Measurements from ENCODE around the gene LIMS2. TPM values are rescaled to one million over a fixed set of nuclear protein-coding genes. Genes with fewer than 3 reads are reported as not detected.

LIMS2 gene
- total and polyA plus RNA-seq, 2 donors (not counting 3 experiments of a cell fraction or from before 2014, with no cell fraction given): 48.3 to 55.6 TPM

GRCh38 chr2:127653421-127654083, 21.8 kb downstream of the LIMS2 start:
- H3K27ac ChIP-seq (ENCODE audit: insufficient read depth, low read depth, low read length): no peak overlapping the region
- dilution Hi-C loops (cut with MboI; ENCODE audit: extremely low pct_ligation_motif_present, low sequenced_read_pairs): no loop called here

More at GRCh38 chr2:127653421-127654083, 21.8 kb downstream of the LIMS2 start:
- no peak for TF ChIP-seq EZH2 (IDR thresholded peaks at IDR 0.05; ENCODE audit: borderline replicate concordance, low read depth, low read length, severe bottlenecking)
- no peak for TF ChIP-seq FOS (IDR thresholded peaks at IDR 0.05; ENCODE audit: borderline replicate concordance, insufficient read depth, low read length)
- TF ChIP-seq JUN (IDR thresholded peaks at IDR 0.05; ENCODE audit: borderline replicate concordance, insufficient read depth, insufficient read length, low read depth): no peak
- no peak for TF ChIP-seq POLR2A (IDR thresholded peaks at IDR 0.05; ENCODE audit: low read depth, low read length)
- no peak for TF ChIP-seq MAX (IDR thresholded peaks at IDR 0.05; ENCODE audit: insufficient read depth, insufficient read length)
- no peak for TF ChIP-seq CTCF (IDR thresholded peaks at IDR 0.05; ENCODE audit: extremely low read depth in 1 of 2, insufficient read depth in 1 of 2, low read depth in 1 of 2, low read length in 2 of 2)
- no peak for TF ChIP-seq POLR2AphosphoS5 (IDR thresholded peaks at IDR 0.05; ENCODE audit: insufficient read depth, low read depth, low read length)
- no peak for TF ChIP-seq MYC (IDR thresholded peaks at IDR 0.05; ENCODE audit: low read depth, low read length)
- TF ChIP-seq GATA2 (IDR thresholded peaks at IDR 0.05; ENCODE audit: insufficient read depth, insufficient read length, low read depth, low read length): no peak
- Histone ChIP-seq H3K9me1 (replicated peaks; ENCODE audit: control insufficient read depth, extremely low read depth, insufficient read depth, low read length) (no peaks in the 10 kb centered on the region), H3K9me3 (replicated peaks; ENCODE audit: control insufficient read depth, insufficient read depth, low read length) (no peaks in the 10 kb centered on the region), H3K4me1 (ENCODE audit: control insufficient read depth, extremely low read depth, insufficient read depth, low read length) (peaks cover 4% of the 10 kb centered on the region), H2AFZ (ENCODE audit: low read depth, low read length) (no peak overlapping the region), H4K20me1 (replicated peaks; ENCODE audit: control insufficient read depth, extremely low read depth, insufficient read depth, low read length) (no peaks in the 10 kb centered on the region), H3K4me3 (replicated peaks in 1 of 3; ENCODE audit: insufficient read depth in 1 of 3, low read depth in 1 of 3, low read length in 3 of 3) (no peak overlapping the region), H3K79me2 (ENCODE audit: control insufficient read depth, insufficient read depth, low read length) (no peaks in the 10 kb centered on the region), H3K9ac (replicated peaks; ENCODE audit: extremely low read depth, insufficient read depth, low read length) (no peak overlapping the region), H3K27me3 (ENCODE audit: control insufficient read depth in 2 of 2, insufficient read depth in 2 of 2, low read length in 2 of 2) (no peaks in the 10 kb centered on the region), H3K36me3 (ENCODE audit: control insufficient read depth in 2 of 2, extremely low read depth in 1 of 2, insufficient read depth in 2 of 2, low read length in 2 of 2) (peaks cover 0 to 9% of the 10 kb centered on the region in 2 experiments), H3K4me2 (ENCODE audit: insufficient read depth, low read length) (no peak overlapping the region)
- BruUV-seq (replicated peaks): no TSS peak
- no peak for DNase-seq (ENCODE audit: low read depth, low spot score)
- CTCF ChIA-PET: interaction anchor here (1.0 to 12.1 kb wide), 4 partner anchors 22 to 127 kb away, joined by 3 to 424 read pairs (median 9); partner anchors contain the start of genes IWS1 and LIMS2
- intact Hi-C loops (cut with micrococcal nuclease): no loop called here
- FAIRE-seq: no peak
- POLR2A ChIA-PET: no interaction called here
